ENCODE measurements around the gene F8.

- no peak for TF ChIP-seq USF2 (IDR thresholded peaks at IDR 0.05; ENCODE audit: borderline replicate concordance, low read depth, low read length)
- TF ChIP-seq FOXM1 (IDR thresholded peaks at IDR 0.05; ENCODE audit: low read depth, low read length), result no peak
- TF ChIP-seq POLR2A (IDR thresholded peaks at IDR 0.05; ENCODE audit: low read depth, low read length), result no peak
- no peak for TF ChIP-seq CTCF (IDR thresholded peaks at IDR 0.05 in 2 of 3, conservative IDR thresholded peaks at IDR 0.05 in 1 of 3; ENCODE audit: control insufficient read depth in 2 of 3, extremely low read depth in 1 of 3, insufficient read depth in 1 of 3, low read depth in 3 of 3, low read length in 3 of 3)
- TF ChIP-seq ZBTB11 (CRISPR knock-in tag; IDR thresholded peaks at IDR 0.05), result no peak
- no peak for TF ChIP-seq RAD21 (IDR thresholded peaks at IDR 0.05; ENCODE audit: insufficient read depth, low read depth, low read length)
These were observed 208.7 kb downstream of the F8 start for GRCh38 chrX:154813801-154814200.
